HCT116 (cell line): ENCODE results near the gene SDK1. TPM values are rescaled to one million over a fixed set of nuclear protein-coding genes. Genes with fewer than 3 reads are reported as not detected.

Experiments
- ATAC-seq: fragments of 200-7000 bp; cut with Tn5 transposase; 2 replicates; pipeline ENCODE4 v1.9.1; 2020; ENCODE audit warnings: mild to moderate bottlenecking, moderate library complexity
- BruUV-seq: library from RNA; stranded (reverse); fragments of 400-500 nt; replicated peaks from 2 replicates; lab custom pipeline; 2021; lab: Mats Ljungman, UMichigan
- CTCF ChIA-PET: fragments of 300-600 bp; sonication (Branson Sonifier 250); formaldehyde crosslinking; loops from one replicate; lab custom pipeline; 2021; ENCODE audit warnings: antibody characterized with exemption; lab: Charles Lee
- POLR2A ChIA-PET: fragments of 300-600, 350-600 bp; sonication (Branson Sonifier 250); formaldehyde crosslinking; loops from one replicate; lab custom pipeline; 2021; ENCODE audit warnings: antibody characterized with exemption; lab: Charles Lee
- RAD21 ChIA-PET, 2 experiments: fragments of 300-600 bp; sonication (Branson Sonifier 250); formaldehyde crosslinking; loops; one replicate each; lab custom pipeline; 2023; ENCODE audit warnings: low total read pairs in 2 of 2; ENCODE audit not compliant: uncharacterized antibody in 2 of 2, unreplicated experiment in 2 of 2, low non-redundant PET in 1 of 2; lab: Charles Lee
- DNase-seq: peaks from one replicate; pipeline ENCODE4 v3.0.0-alpha.2; 2010; ENCODE audit warnings: low read depth, low spot score
- H2AFZ ChIP-seq: fragments of 200-600 bp; shearing (Covaris generic), sonication (generic); 2 replicates; pipeline ENCODE4 v1.6.1; 2017; ENCODE audit warnings: low read depth, mixed run types, mixed read lengths, antibody characterized with exemption, low read length; ENCODE audit not compliant: poor library complexity, severe bottlenecking
- H3K27ac ChIP-seq: 2 replicates; pipeline ENCODE4 v1.5.1; 2012; ENCODE audit warnings: low read depth, low read length
- H3K27me3 ChIP-seq: fragments of 200-600 bp; sonication (generic); 2 replicates; pipeline ENCODE4 v1.6.1; 2016; ENCODE audit warnings: mixed run types, low read length, mixed read lengths; ENCODE audit not compliant: insufficient read depth
- H3K36me3 ChIP-seq, 2 experiments: fragments of 200-500 bp in 1 of 2; fragments of 200-600 bp in 1 of 2; sonication (Bioruptor generic) in 1 of 2; sonication (generic) in 1 of 2; 2 replicates each; pipeline versions ENCODE4 v1.5.1 to v1.6.1; 2014 to 2016; ENCODE audit warnings: low read length in 2 of 2, inconsistent platforms in 1 of 2, mixed read lengths in 1 of 2, mixed run types in 1 of 2; ENCODE audit not compliant: insufficient read depth in 2 of 2, control insufficient read depth in 1 of 2
- H3K4me1 ChIP-seq, 2 experiments: fragments of 200-600 bp in 1 of 2; sonication (generic) in 1 of 2; 2 replicates each; pipeline versions ENCODE4 v1.5.1 to v1.6.1; 2012 to 2017; ENCODE audit warnings: low read length in 2 of 2, inconsistent platforms in 1 of 2, mild to moderate bottlenecking in 1 of 2, mixed read lengths in 1 of 2, mixed run types in 1 of 2, moderate library complexity in 1 of 2; ENCODE audit not compliant: insufficient read depth in 2 of 2, control insufficient read depth in 1 of 2
- H3K4me2 ChIP-seq: fragments of 200-600 bp; sonication (generic); 2 replicates; pipeline ENCODE4 v1.6.1; 2017; ENCODE audit warnings: mixed run types, low read length, mixed read lengths
- H3K4me3 ChIP-seq, 2 experiments: fragments of 200-600 bp in 1 of 2; sonication (generic) in 1 of 2; replicated peaks in 1 of 2; 2 replicates each; pipeline ENCODE4 v1.5.1; 2011 to 2016; ENCODE audit warnings: low read length in 2 of 2, control low read depth in 1 of 2, low read depth in 1 of 2, mild to moderate bottlenecking in 1 of 2, mixed read lengths in 1 of 2, mixed run types in 1 of 2
- H3K79me2 ChIP-seq: fragments of 200-600 bp; sonication (generic); 2 replicates; pipeline ENCODE4 v1.6.1; 2017; ENCODE audit warnings: mild to moderate bottlenecking, mixed run types, low read length, moderate library complexity, mixed read lengths; ENCODE audit not compliant: insufficient read depth
- H3K9ac ChIP-seq: fragments of 200-600 bp; sonication (generic); 2 replicates; pipeline ENCODE4 v1.6.1; 2016; ENCODE audit warnings: low read length, mixed read lengths
- H3K9me2 ChIP-seq: fragments of 200-600 bp; sonication (generic), shearing (Covaris generic); 2 replicates; pipeline ENCODE4 v1.6.1; 2017; ENCODE audit warnings: mixed run types, mild to moderate bottlenecking, moderate library complexity; ENCODE audit not compliant: insufficient read depth
- H3K9me3 ChIP-seq, 2 experiments: fragments of 200-500 bp in 1 of 2; fragments of 200-600 bp in 1 of 2; sonication (Bioruptor generic) in 1 of 2; sonication (generic) in 1 of 2; 2 replicates each; pipeline ENCODE4 v1.6.1; 2014 to 2017; ENCODE audit warnings: low read length in 2 of 2, mixed read lengths in 2 of 2, inconsistent platforms in 1 of 2, low read depth in 1 of 2, mild to moderate bottlenecking in 1 of 2, mixed run types in 1 of 2, moderate library complexity in 1 of 2; ENCODE audit not compliant: control insufficient read depth in 1 of 2, insufficient read depth in 1 of 2
- H4K20me1 ChIP-seq: fragments of 200-600 bp; sonication (generic), shearing (Covaris generic); 2 replicates; pipeline ENCODE4 v1.6.1; 2017; ENCODE audit warnings: mixed run types, mild to moderate bottlenecking, moderate library complexity; ENCODE audit not compliant: insufficient read depth
- CBX3 ChIP-seq: IDR thresholded peaks from 2 replicates; pipeline ENCODE4 v1.6.1; 2012; ENCODE audit warnings: low read depth
- CEBPB ChIP-seq: IDR thresholded peaks from 2 replicates; pipeline ENCODE4 v1.6.1; 2012; ENCODE audit warnings: low read depth
- EGR1 ChIP-seq: IDR thresholded peaks from 2 replicates; pipeline ENCODE4 v1.6.1; 2012; ENCODE audit warnings: low read depth
- FOSL1 ChIP-seq: IDR thresholded peaks from 2 replicates; pipeline ENCODE4 v1.6.1; 2012; ENCODE audit warnings: low read depth
- MAX ChIP-seq: IDR thresholded peaks from 2 replicates; pipeline ENCODE4 v1.6.1; 2012
- POLR2A ChIP-seq: IDR thresholded peaks from 2 replicates; pipeline ENCODE4 v1.7.0; 2011; ENCODE audit warnings: borderline replicate concordance; ENCODE audit not compliant: insufficient read depth, insufficient read length; ENCODE audit errors: extremely low read depth
- RAD21 ChIP-seq: IDR thresholded peaks from 2 replicates; pipeline ENCODE4 v1.6.1; 2012; ENCODE audit warnings: low read depth, mild to moderate bottlenecking
- SIN3A ChIP-seq: IDR thresholded peaks from 2 replicates; pipeline ENCODE4 v1.6.1; 2012; ENCODE audit warnings: low read depth
- SP1 ChIP-seq: IDR thresholded peaks from 2 replicates; pipeline ENCODE4 v1.6.1; 2012; ENCODE audit warnings: low read depth
- TCF7L2 ChIP-seq: IDR thresholded peaks from 2 replicates; pipeline ENCODE4 v1.7.0; 2011; ENCODE audit warnings: borderline replicate concordance, inconsistent platforms; ENCODE audit not compliant: insufficient read depth, insufficient read length; ENCODE audit errors: extremely low read depth
- YY1 ChIP-seq: IDR thresholded peaks from 2 replicates; pipeline ENCODE4 v1.6.1; 2011; ENCODE audit warnings: low read length, low read depth, moderate library complexity, mild to moderate bottlenecking; ENCODE audit not compliant: insufficient replicate concordance; ENCODE audit errors: extremely low read depth
- intact Hi-C: fragments of 100-400 bp; cut with micrococcal nuclease; formaldehyde crosslinking; loops from 2 replicates; pipeline ENCODE4 v1.10.0; 2022
- total RNA-seq: library from RNA; stranded (reverse); gene quantifications from one replicate; pipeline ENCODE4 v1.2.1, GENCODE V29; 2021; ENCODE audit not compliant: unreplicated experiment
- TF ChIP-seq, protein P1 (sequence below): IDR thresholded peaks from 2 replicates; pipeline ENCODE4 v1.6.1; 2011; ENCODE audit warnings: mild to moderate bottlenecking, low read length, moderate library complexity; ENCODE audit not compliant: insufficient replicate concordance; ENCODE audit errors: extremely low read depth
- TF ChIP-seq, protein P2 (sequence below): IDR thresholded peaks from 2 replicates; pipeline ENCODE4 v1.6.1; 2012; ENCODE audit warnings: low read depth

The SDK1 gene
- total RNA-seq, 1 experiment from 2014 or later: 0.05 TPM

- ATAC-seq (no peak), DNase-seq (no peak)
- H3K9me2 ChIP-seq: no peaks in the 10 kb centered on the region
- no peaks in the 10 kb centered on the region for H3K79me2 ChIP-seq
- H3K36me3 ChIP-seq: no peaks in the 10 kb centered on the region
- H2AFZ ChIP-seq: no peak overlapping the region
- H3K4me1 ChIP-seq: no peaks in the 10 kb centered on the region
- TF ChIP-seq SIN3A: no peak
- no peak for TF ChIP-seq YY1
- TF ChIP-seq CEBPB: no peak
- TF ChIP-seq POLR2A: no peak
- H3K4me2 ChIP-seq: no peak overlapping the region
- no peaks in the 10 kb centered on the region for H3K27me3 ChIP-seq
- no peak overlapping the region for H3K9ac ChIP-seq
- intact Hi-C loops: no loop called here
- H4K20me1 ChIP-seq: no peaks in the 10 kb centered on the region
- H3K9me3 ChIP-seq: no peaks in the 10 kb centered on the region
- ChIA-PET POLR2A (no interaction called here), RAD21 (interaction anchor here in 1 of 2 experiments (0.6 kb wide), 1 partner anchor 937 kb away, joined by 5 read pairs; no protein-coding TSS in a partner anchor), CTCF (no interaction called here)
- no peak overlapping the region for H3K4me3 ChIP-seq
- no peak overlapping the region for H3K27ac ChIP-seq
- no TSS peak for BruUV-seq
These were observed 15.4 kb upstream of the SDK1 start for GRCh38 chr7:3285652-3286051.

DNA sequence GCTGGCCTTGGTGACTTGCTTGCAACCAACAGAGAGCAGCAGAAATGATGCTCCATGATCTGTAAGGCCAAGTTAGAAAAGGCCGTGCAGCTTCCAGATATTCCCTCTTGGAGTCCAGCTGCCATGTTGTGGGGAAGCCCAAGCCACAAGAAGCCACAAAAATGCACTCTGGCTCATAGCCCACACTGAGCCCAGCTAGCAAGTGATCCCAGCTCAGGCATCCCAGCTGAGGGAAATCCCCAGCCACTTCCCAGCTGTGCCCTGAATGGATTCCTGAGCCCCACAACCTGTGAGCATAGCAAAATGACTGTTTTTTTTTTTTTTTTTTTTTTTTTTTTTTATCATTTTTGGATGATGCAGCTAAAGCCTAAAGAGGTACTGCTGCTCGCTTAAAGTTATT lies 11.1 kb upstream of the SDK1 start:
- Histone ChIP-seq H3K9me2 (no peaks in the 10 kb centered on the region), H3K9me3 (no peaks in the 10 kb centered on the region), H3K9ac (no peak overlapping the region), H3K36me3 (no peaks in the 10 kb centered on the region), H3K4me3 (no peak overlapping the region), H2AFZ (no peak overlapping the region), H3K27ac (no peak overlapping the region), H3K79me2 (no peaks in the 10 kb centered on the region), H3K4me1 (no peaks in the 10 kb centered on the region), H3K27me3 (0 out of 2 replicates have a peak, but pooled peaks cover 3% of the 10 kb centered on the region), H4K20me1 (no peaks in the 10 kb centered on the region), H3K4me2 (no peak overlapping the region)
- no peak for ATAC-seq
- intact Hi-C loops: no loop called here
- RAD21 ChIA-PET: no interaction called here
- DNase-seq: no peak
- POLR2A ChIA-PET: interaction anchor here (0.7 kb wide), 1 partner anchor 16 kb away, joined by 4 read pairs; no protein-coding TSS in a partner anchor
- CTCF ChIA-PET: interaction anchor here (0.9 kb wide), 1 partner anchor 11 kb away, joined by 4 read pairs; the partner anchor contains the start of gene SDK1
- no TSS peak for BruUV-seq
- no peak for TF ChIP-seq FOSL1
- TF ChIP-seq POLR2A: no peak
- TF ChIP-seq, protein P1, sequence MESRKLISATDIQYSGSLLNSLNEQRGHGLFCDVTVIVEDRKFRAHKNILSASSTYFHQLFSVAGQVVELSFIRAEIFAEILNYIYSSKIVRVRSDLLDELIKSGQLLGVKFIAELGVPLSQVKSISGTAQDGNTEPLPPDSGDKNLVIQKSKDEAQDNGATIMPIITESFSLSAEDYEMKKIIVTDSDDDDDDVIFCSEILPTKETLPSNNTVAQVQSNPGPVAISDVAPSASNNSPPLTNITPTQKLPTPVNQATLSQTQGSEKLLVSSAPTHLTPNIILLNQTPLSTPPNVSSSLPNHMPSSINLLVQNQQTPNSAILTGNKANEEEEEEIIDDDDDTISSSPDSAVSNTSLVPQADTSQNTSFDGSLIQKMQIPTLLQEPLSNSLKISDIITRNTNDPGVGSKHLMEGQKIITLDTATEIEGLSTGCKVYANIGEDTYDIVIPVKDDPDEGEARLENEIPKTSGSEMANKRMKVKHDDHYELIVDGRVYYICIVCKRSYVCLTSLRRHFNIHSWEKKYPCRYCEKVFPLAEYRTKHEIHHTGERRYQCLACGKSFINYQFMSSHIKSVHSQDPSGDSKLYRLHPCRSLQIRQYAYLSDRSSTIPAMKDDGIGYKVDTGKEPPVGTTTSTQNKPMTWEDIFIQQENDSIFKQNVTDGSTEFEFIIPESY: no peak
- no peak for TF ChIP-seq RAD21
- TF ChIP-seq, protein P2, sequence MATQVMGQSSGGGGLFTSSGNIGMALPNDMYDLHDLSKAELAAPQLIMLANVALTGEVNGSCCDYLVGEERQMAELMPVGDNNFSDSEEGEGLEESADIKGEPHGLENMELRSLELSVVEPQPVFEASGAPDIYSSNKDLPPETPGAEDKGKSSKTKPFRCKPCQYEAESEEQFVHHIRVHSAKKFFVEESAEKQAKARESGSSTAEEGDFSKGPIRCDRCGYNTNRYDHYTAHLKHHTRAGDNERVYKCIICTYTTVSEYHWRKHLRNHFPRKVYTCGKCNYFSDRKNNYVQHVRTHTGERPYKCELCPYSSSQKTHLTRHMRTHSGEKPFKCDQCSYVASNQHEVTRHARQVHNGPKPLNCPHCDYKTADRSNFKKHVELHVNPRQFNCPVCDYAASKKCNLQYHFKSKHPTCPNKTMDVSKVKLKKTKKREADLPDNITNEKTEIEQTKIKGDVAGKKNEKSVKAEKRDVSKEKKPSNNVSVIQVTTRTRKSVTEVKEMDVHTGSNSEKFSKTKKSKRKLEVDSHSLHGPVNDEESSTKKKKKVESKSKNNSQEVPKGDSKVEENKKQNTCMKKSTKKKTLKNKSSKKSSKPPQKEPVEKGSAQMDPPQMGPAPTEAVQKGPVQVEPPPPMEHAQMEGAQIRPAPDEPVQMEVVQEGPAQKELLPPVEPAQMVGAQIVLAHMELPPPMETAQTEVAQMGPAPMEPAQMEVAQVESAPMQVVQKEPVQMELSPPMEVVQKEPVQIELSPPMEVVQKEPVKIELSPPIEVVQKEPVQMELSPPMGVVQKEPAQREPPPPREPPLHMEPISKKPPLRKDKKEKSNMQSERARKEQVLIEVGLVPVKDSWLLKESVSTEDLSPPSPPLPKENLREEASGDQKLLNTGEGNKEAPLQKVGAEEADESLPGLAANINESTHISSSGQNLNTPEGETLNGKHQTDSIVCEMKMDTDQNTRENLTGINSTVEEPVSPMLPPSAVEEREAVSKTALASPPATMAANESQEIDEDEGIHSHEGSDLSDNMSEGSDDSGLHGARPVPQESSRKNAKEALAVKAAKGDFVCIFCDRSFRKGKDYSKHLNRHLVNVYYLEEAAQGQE: no peak
- no peak for TF ChIP-seq CEBPB
- TF ChIP-seq MAX: no peak
- TF ChIP-seq EGR1: no peak
- no peak for TF ChIP-seq TCF7L2
- TF ChIP-seq SP1: no peak
- no peak for TF ChIP-seq CBX3
